Pancreas (tissue), 10 donors: Measurements from ENCODE around the gene S100A3. TPM values are rescaled to one million over a fixed set of nuclear protein-coding genes. Genes with fewer than 3 reads are reported as not detected.
"Not testable (repeated sequence)": the region's sequence is repeated elsewhere in the genome, so short reads cannot be mapped to it uniquely, and the experiment has no call there.

Experiments
- ATAC-seq, 4 donors: fragments of 200-7000 bp; cut with Tn5 transposase; one replicate each; pipeline versions ENCODE4 v1.8.0 to v1.9.1; 2020; ENCODE audit warnings: mild to moderate bottlenecking in 4 of 4, moderate library complexity in 4 of 4
- DNase-seq, 6 donors: peaks; one replicate each; pipeline ENCODE4 v3.0.0-alpha.2; 2020
- FAIRE-seq: peaks from 2 replicates; lab custom pipeline; 2012; peaks lifted over from hg19 to GRCh38; lab: Jason Lieb, UNC
- H3K27ac ChIP-seq, 4 donors: fragments of 200-600 bp; sonication (generic); 1 replicate in 3 of 4; 2 replicates in 1 of 4; pipeline versions ENCODE4 v1.5.0 to v1.8.0; 2020
- H3K27me3 ChIP-seq, 4 donors: fragments of 200-600 bp; one replicate each; pipeline ENCODE4 v1.8.0; 2021
- H3K36me3 ChIP-seq, 3 donors: fragments of 200-600 bp; sonication (generic) in 1 of 3; one replicate each; pipeline versions ENCODE4 v1.5.0 to v1.8.0; 2020 to 2021
- H3K4me1 ChIP-seq, 3 donors: fragments of 200-600 bp; one replicate each; pipeline ENCODE4 v1.8.0; 2021
- H3K4me3 ChIP-seq, 4 donors: fragments of 200-600 bp; sonication (generic) in 2 of 4; one replicate each; pipeline versions ENCODE4 v1.5.0 to v1.8.0; 2020 to 2021
- H3K9me3 ChIP-seq, 4 donors: fragments of 200-600 bp; one replicate each; pipeline ENCODE4 v1.8.0; 2021
- CTCF ChIP-seq, 4 donors: fragments of 200-600 bp; sonication (generic) in 3 of 4; IDR thresholded peaks; one replicate each; pipeline versions ENCODE4 v1.5.0 to v1.8.0; 2021; ENCODE audit warnings: antibody characterized with exemption in 4 of 4
- WGBS, 2 donors: extraction: QIAGEN DNeasy Blood & Tissue Kit; methylation state at CpG; one replicate each; pipeline ENCODE4 v1.1.7; 2013; 5-methylcytosine and 5-hydroxymethylcytosine counted together
- intact Hi-C, 3 donors: fragments of 100-400 bp; cut with DNase I; formaldehyde crosslinking; loops; one replicate each; pipeline versions ENCODE4 v1.11.1 to v1.14.2; 2022
- polyA plus RNA-seq, 2 donors: library from polyadenylated mRNA; stranded (reverse); fragments of 200-250 nt; gene quantifications; one replicate each; pipeline ENCODE4 v1.2.3, GENCODE V29; 2013
- total RNA-seq, 6 donors: library from RNA; stranded (reverse); fragmentation: NEBNext Ultra II Directional in 4 of 6; extraction: Animal tissue kit (Norgen Biotek cat#: 25700) in 4 of 6; gene quantifications; one replicate each; pipeline versions ENCODE4 v1.2.1 to v1.2.4, GENCODE V29; 2021 to 2023
- donor health status: healthy with polysubstance abuse.
- donor health status: DM: no; HTN: no; CAD: no; lungs with moderate emphysema.
- donor health status: DM: no; HTN: no; CAD: no.
- donor health status: control.
- donor health status: control.
- donor health status: Bipolar disorder and iron deficiency.
- donor health status: DM: yes; HTN: yes; CAD: no.
- donor health status: DM: no; HTN: no; CAD: no.
- donor health status: DM: no; HTN: no; CAD: no.
- donor health status: DM: yes; HTN: yes; CAD: no.

S100A3 gene
- total and polyA plus RNA-seq, 8 donors = 0.20 to 1.1 (median 0.66) TPM; not detected in 3

DNA sequence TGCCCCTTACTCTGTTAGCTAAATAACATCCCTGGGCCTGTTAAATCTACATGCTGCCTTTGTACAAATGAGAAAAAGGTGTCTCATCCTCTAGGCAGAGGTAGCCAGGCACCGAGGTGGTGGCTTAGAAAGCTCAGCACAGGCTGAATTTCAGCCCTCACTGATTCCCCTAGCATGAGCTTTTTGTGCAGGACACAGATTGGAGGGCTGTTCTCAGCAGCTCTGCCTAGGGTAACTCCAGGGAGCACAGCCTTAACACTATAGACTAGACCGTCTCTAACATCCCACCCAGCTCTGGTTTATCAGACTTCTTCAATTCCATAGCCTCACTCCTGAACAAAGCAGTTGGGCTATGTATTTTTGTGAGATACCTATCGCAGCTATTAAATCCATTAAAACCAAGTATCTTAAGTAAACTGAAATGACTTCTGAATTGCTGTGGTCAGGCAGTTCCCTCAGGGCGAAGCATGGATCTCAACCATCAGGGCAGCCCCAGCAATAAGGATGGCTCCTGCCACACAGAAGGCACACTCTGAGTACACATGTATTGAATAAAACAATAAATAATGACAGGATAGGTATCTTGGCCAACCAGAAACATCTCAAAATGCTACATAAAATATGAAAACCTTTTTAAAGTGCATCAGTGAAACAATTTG lies 28.1 kb downstream of the S100A3 start:
- H3K36me3 ChIP-seq = no peaks in the 10 kb centered on the region
- no peaks in the 10 kb centered on the region for H3K27me3 ChIP-seq
- intact Hi-C loops = no loop called here
- H3K9me3 ChIP-seq = no peaks in the 10 kb centered on the region
- DNase-seq (no peak), FAIRE-seq (no peak), ATAC-seq (no peak)
- H3K27ac ChIP-seq = peak overlapping the region in 2 of 4 donors; percentile 45 to 56
- peaks cover 0 to 5% (median 3%) of the 10 kb centered on the region in 3 donors for H3K4me1 ChIP-seq
- 75 to 80% methylated on average over 4 of the region's 4 CpGs for WGBS, 2 donors
- TF ChIP-seq CTCF (IDR thresholded peaks at IDR 0.05) = no peak
- no peak overlapping the region for H3K4me3 ChIP-seq

GRCh38 chr1:153520137-153520691 lies 28.8 kb downstream of the S100A3 start:
- H3K36me3 ChIP-seq, H3K4me3 ChIP-seq, H3K4me1 ChIP-seq, intact Hi-C loops, H3K9me3 ChIP-seq, H3K27me3 ChIP-seq, FAIRE-seq: not testable (repeated sequence)
- peak overlapping the region in 2 of 4 donors; percentile 45 to 56 for H3K27ac ChIP-seq
- 32 to 46% methylated on average over 4 to 5 of the region's 5 CpGs for WGBS, 2 donors
- DNase-seq (peak in 3 of 6 donors; percentile 57 to 68 (median 59)), ATAC-seq (peak; percentile 31 to 78 (median 66))

- ATAC-seq (no peak), DNase-seq (no peak), FAIRE-seq (no peak)
- intact Hi-C loops = no loop called here
- no peak overlapping the region for H3K4me3 ChIP-seq
- no peaks in the 10 kb centered on the region for H3K27me3 ChIP-seq
- H3K9me3 ChIP-seq = no peaks in the 10 kb centered on the region
- no peak for TF ChIP-seq CTCF (IDR thresholded peaks at IDR 0.05)
- no peak overlapping the region for H3K27ac ChIP-seq
- peaks cover 0 to 5% (median 3%) of the 10 kb centered on the region in 3 donors for H3K4me1 ChIP-seq
- H3K36me3 ChIP-seq = no peaks in the 10 kb centered on the region
- WGBS, 2 donors = 67 to 82% methylated on average over 3 of the region's 3 CpGs
Observed at GRCh38 chr1:153519242-153519641, 29.8 kb downstream of the S100A3 start.

DNA sequence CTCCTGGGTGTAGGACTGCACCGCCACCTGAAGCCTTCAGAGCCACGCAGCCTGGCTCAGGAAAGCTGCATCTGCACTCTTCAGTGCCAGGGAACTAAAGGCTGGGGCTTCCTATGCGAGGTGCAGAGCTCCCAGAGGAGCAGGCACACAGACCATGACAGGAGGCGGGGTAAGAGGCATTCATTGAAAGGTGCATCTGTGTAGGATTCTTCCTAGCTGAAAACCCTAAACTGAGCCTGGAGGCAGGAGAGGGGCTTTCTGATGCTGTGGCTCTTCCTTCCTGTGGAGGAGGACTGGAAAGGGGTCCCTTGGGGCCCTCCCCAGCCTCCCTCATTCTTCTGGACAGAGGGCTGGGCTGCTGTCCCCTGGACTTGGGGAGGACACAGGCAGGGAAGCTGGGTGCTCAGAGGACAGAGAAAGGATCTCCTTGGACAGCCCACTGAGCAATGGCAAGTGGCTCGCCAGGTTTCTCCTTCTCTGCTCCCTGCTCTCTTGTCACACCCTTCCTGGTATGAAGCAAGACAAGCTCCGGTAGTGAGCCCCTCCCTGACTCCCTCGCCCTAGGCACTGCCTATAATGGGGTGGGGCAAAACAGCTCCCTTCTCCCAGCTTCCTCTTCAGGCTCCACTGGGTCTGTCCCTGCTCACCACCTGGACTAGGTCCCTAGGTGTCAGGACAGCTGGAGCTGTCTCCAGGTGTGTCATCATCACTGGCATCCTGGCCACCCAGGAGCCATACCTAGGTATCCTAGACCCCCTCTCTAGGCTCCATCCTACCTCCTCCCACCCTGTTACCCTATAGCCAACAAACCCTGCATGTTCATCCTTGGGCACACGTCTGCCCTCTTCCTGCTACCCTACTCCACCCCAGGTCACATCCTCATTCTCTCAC lies 33.3 kb downstream of the S100A3 start:
- 51 to 59% methylated on average over 8 of the region's 8 CpGs for WGBS, 2 donors
- H3K27ac ChIP-seq = no peak overlapping the region
- ATAC-seq = peak in 3 of 4 donors; percentile 63 to 67 (median 66)

More for the DNA sequence above, 33.3 kb downstream of the S100A3 start:
- FAIRE-seq (no peak), DNase-seq (no peak)
- Histone ChIP-seq H3K4me1 (peaks cover 0 to 3% (median 3%) of the 10 kb centered on the region in 3 donors), H3K27me3 (no peaks in the 10 kb centered on the region), H3K36me3 (no peaks in the 10 kb centered on the region), H3K9me3 (no peaks in the 10 kb centered on the region), H3K4me3 (no peak overlapping the region)
- TF ChIP-seq CTCF (IDR thresholded peaks at IDR 0.05) = no peak
- intact Hi-C loops = no loop called here
